ENCODE measurements around the gene COX6B2. TPM values are rescaled to one million over a fixed set of nuclear protein-coding genes. Genes with fewer than 3 reads are reported as not detected.

Gene COX6B2
- polyA plus RNA-seq, 3 donors, result 0.36 TPM; not detected in 2

DNA sequence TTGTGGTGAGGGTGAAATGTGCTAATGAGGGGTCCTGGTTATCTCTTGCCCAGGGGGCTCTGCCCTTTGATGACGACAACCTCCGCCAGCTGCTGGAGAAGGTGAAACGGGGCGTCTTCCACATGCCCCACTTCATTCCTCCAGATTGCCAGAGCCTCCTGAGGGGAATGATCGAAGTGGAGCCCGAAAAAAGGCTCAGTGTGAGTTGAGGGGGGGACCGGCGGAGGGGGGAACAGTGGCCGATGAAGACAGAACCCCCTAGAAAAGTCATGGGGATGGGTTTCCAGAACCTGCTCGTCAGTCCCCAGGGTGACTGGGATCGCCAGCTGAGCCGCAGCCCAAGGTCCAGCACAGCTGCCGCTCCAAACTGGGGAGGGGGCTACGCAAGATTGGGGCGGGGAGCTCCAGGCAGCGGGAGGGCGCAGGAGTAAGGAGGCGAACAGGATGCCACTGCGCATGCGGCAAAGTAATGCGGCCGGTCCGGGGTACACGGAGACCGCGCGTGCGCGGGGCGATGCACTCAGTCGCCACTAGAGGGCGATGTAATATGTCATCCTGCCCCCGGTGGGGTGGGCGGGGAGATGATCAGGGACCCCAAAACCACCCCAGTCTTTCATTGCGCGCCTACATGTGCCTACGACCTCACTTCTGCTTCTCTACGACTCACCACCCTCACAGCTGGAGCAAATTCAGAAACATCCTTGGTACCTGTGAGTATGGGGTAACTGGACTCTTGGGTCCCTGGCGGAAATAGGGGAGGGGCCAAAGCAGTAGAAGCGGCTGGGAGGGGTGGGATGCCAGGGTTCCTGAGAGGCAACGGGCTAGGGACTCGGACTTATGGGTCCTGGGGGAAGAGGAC lies 52.8 kb downstream of the COX6B2 start:
- 3% methylated on average over 19 of the region's 42 CpGs for WGBS (ENCODE audit: insufficient coverage)
- Histone ChIP-seq H3K27me3 (ENCODE audit: control insufficient read depth in 2 of 2, insufficient read depth in 2 of 2, low read length in 2 of 2) (no peaks in the 10 kb centered on the region), H3K4me1 (ENCODE audit: control insufficient read depth in 1 of 2, insufficient read depth in 2 of 2, low read length in 2 of 2) (peaks cover 10 to 12% of the 10 kb centered on the region in 2 donors), H3K9me3 (replicated peaks in 1 of 2; ENCODE audit: control insufficient read depth in 1 of 2, insufficient read depth in 1 of 2, low read length in 2 of 2) (no peaks in the 10 kb centered on the region), H3K79me2 (ENCODE audit: insufficient read depth, low read length) (no peaks in the 10 kb centered on the region), H3K27ac (ENCODE audit: low read depth in 1 of 2, low read length in 2 of 2) (no peak overlapping the region), H4K20me1 (ENCODE audit: insufficient read depth, low read length) (no peaks in the 10 kb centered on the region), H2AFZ (ENCODE audit: insufficient read depth, low read depth, low read length, poor library complexity, severe bottlenecking) (peak overlapping the region; percentile 93), H3K4me2 (replicated peaks; ENCODE audit: extremely low read depth, low read length, poor library complexity, severe bottlenecking) (peak overlapping the region; percentile 74), H3K36me3 (replicated peaks in 1 of 2; ENCODE audit: control insufficient read depth in 1 of 2, insufficient read depth in 2 of 2, low read length in 2 of 2) (no peaks in the 10 kb centered on the region), H3K4me3 (replicated peaks in 1 of 3; ENCODE audit: low read depth in 2 of 3, low read length in 3 of 3) (peak overlapping the region in 2 of 3 experiments; percentile 26 to 65), H3K9ac (ENCODE audit: insufficient read depth, low read length, poor library complexity, severe bottlenecking) (peak overlapping the region; percentile 13)
- Mint-ChIP-seq H3K4me3 (peak overlapping the region; percentile 66 to 79), H3K4me1 (peaks cover 13% of the 10 kb centered on the region), H3K9me3 (peaks cover 0 to 2% (median 0%) of the 10 kb centered on the region in 7 donors), H3K36me3 (no peaks in the 10 kb centered on the region), H3K27me3 (ENCODE audit: low read depth in 3 of 3) (peaks cover 0 to 13% (median 3%) of the 10 kb centered on the region in 3 donors), H3K27ac (peak overlapping the region in 3 of 7 donors; percentile 25 to 72 (median 30))
- DNase-seq, result peak; percentile 78 to 92 (median 85)
- TF ChIP-seq, protein P1, sequence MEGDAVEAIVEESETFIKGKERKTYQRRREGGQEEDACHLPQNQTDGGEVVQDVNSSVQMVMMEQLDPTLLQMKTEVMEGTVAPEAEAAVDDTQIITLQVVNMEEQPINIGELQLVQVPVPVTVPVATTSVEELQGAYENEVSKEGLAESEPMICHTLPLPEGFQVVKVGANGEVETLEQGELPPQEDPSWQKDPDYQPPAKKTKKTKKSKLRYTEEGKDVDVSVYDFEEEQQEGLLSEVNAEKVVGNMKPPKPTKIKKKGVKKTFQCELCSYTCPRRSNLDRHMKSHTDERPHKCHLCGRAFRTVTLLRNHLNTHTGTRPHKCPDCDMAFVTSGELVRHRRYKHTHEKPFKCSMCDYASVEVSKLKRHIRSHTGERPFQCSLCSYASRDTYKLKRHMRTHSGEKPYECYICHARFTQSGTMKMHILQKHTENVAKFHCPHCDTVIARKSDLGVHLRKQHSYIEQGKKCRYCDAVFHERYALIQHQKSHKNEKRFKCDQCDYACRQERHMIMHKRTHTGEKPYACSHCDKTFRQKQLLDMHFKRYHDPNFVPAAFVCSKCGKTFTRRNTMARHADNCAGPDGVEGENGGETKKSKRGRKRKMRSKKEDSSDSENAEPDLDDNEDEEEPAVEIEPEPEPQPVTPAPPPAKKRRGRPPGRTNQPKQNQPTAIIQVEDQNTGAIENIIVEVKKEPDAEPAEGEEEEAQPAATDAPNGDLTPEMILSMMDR (IDR thresholded peaks at IDR 0.05), result peak; percentile 95
- intact Hi-C loops (cut with micrococcal nuclease), result loop anchor here (5.0 kb wide), 3 partner anchors 36 to 86 kb away; partner anchors contain the start of genes KMT5C (in 2 of the 2), RPL28 (in 1 of the 2) and TMEM238 (in 1 of the 2)

GRCh38 chr19:55300886-55301458 lies 53.5 kb downstream of the COX6B2 start:
- TF ChIP-seq, protein P1 (IDR thresholded peaks at IDR 0.05), result no peak
- H4K20me1 ChIP-seq (ENCODE audit: insufficient read depth, low read length), result no peaks in the 10 kb centered on the region
- peak overlapping the region; percentile 93 for H2AFZ ChIP-seq (ENCODE audit: insufficient read depth, low read depth, low read length, poor library complexity, severe bottlenecking)
- no peaks in the 10 kb centered on the region for H3K36me3 ChIP-seq (replicated peaks in 1 of 2; ENCODE audit: control insufficient read depth in 1 of 2, insufficient read depth in 2 of 2, low read length in 2 of 2)
- peaks cover 0 to 13% (median 3%) of the 10 kb centered on the region in 3 donors for H3K27me3 Mint-ChIP-seq (ENCODE audit: low read depth in 3 of 3)
- H3K27ac Mint-ChIP-seq, result no peak overlapping the region
- peaks cover 13% of the 10 kb centered on the region for H3K4me1 Mint-ChIP-seq
- H3K4me3 Mint-ChIP-seq, result peak overlapping the region in 1 of 2 donors; percentile 79
- H3K9ac ChIP-seq (ENCODE audit: insufficient read depth, low read length, poor library complexity, severe bottlenecking), result no peak overlapping the region
- intact Hi-C loops (cut with micrococcal nuclease), result loop anchor here (5.0 kb wide), 3 partner anchors 36 to 86 kb away; partner anchors contain the start of genes KMT5C (in 2 of the 2), RPL28 (in 1 of the 2) and TMEM238 (in 1 of the 2)
- H3K4me2 ChIP-seq (replicated peaks; ENCODE audit: extremely low read depth, low read length, poor library complexity, severe bottlenecking), result peak overlapping the region; percentile 74
- no peaks in the 10 kb centered on the region for H3K9me3 ChIP-seq (replicated peaks in 1 of 2; ENCODE audit: control insufficient read depth in 1 of 2, insufficient read depth in 1 of 2, low read length in 2 of 2)
- peak overlapping the region in 1 of 3 experiments; percentile 65 for H3K4me3 ChIP-seq (replicated peaks in 1 of 3; ENCODE audit: low read depth in 2 of 3, low read length in 3 of 3)
- H3K4me1 ChIP-seq (ENCODE audit: control insufficient read depth in 1 of 2, insufficient read depth in 2 of 2, low read length in 2 of 2), result peaks cover 10 to 12% of the 10 kb centered on the region in 2 donors
- no peaks in the 10 kb centered on the region for H3K27me3 ChIP-seq (ENCODE audit: control insufficient read depth in 2 of 2, insufficient read depth in 2 of 2, low read length in 2 of 2)
- DNase-seq, result no peak
- H3K36me3 Mint-ChIP-seq, result no peaks in the 10 kb centered on the region
- H3K27ac ChIP-seq (ENCODE audit: low read depth in 1 of 2, low read length in 2 of 2), result no peak overlapping the region
- 97% methylated on average over 9 of the region's 15 CpGs for WGBS (ENCODE audit: insufficient coverage)
- peaks cover 0 to 2% (median 0%) of the 10 kb centered on the region in 7 donors for H3K9me3 Mint-ChIP-seq
- no peaks in the 10 kb centered on the region for H3K79me2 ChIP-seq (ENCODE audit: insufficient read depth, low read length)
